ENCODE data around the gene MRPL19. TPM values are rescaled to one million over a fixed set of nuclear protein-coding genes. Genes with fewer than 3 reads are reported as not detected.

MRPL19 gene
- total RNA-seq, 1 experiment from 2014 or later, result 73.0 TPM

DNA sequence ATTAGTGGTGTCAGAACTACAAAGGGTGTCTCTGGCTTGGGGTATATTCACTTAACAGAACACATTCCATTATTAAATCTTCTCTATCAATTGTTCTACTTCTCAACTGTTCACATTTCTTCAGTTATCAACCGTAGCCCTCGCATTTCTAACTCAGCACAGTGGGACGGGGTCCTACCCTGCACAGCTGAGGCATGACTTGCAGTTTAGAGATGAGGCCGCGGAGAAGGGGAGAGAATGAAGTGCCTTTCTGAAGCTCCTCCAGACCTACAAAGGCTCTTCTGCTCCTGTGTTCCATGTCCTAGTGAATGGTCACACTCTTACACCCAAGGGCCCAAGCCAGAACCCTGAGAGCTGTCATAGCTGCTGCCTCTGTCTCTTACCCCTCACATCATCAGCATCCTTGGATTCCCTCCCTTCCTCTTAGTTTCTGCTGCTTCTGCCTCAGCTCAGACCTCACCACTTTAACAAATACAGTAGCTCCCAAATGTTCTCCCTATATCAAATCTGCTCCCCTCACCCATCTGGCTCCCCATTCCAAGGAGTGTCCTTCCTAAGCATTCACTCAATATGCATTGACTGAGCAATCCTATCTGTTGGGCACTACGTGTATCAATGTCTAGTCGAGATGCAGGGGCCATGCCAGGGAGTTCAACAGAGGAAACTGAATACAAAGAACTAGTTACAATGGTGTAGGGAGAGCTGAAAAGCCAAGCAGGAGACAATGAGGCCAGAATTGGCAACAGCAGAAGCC is 34.3 kb upstream of the MRPL19 start:
- no peak overlapping the region for H3K4ac ChIP-seq (ENCODE audit: low read depth, low read length)
- Mint-ChIP-seq H3K4me1 (peaks cover 12 to 21% of the 10 kb centered on the region in 2 experiments), H3K27ac (0 out of 7 replicates have a peak overlapping the region, but pooled peaks of 1 of the 3 experiments have one; percentile 14), H3K9me3 (peaks cover 3 to 5% of the 10 kb centered on the region in 2 experiments; a peak in 3 of 5 replicates), H3K36me3 (ENCODE audit: insufficient read depth in 1 of 3, low read depth in 3 of 3) (no peaks in the 10 kb centered on the region; a peak in 1 of 7 replicates), H3K27me3 (ENCODE audit: low read depth) (peaks cover 30% of the 10 kb centered on the region), H3K4me3 (no peak overlapping the region; a peak in 1 of 5 replicates)
- no peak overlapping the region for H2BK20ac ChIP-seq (ENCODE audit: low read depth, low read length, poor library complexity, severe bottlenecking)
- H3K9ac ChIP-seq (ENCODE audit: extremely low read depth, insufficient read length, low read length), result no peak overlapping the region
- H2BK5ac ChIP-seq (ENCODE audit: insufficient read length, low read length), result no peak overlapping the region
- H3K27ac ChIP-seq (ENCODE audit: insufficient read length, low read depth, low read length), result no peak overlapping the region
- DNase-seq, result no peak
- no peak overlapping the region; the same call in 1 of the 2 replicates for H3K14ac ChIP-seq (ENCODE audit: insufficient read depth, low read length)
- no peaks in the 10 kb centered on the region for H4K20me1 ChIP-seq (ENCODE audit: control insufficient read depth, insufficient read depth, insufficient read length)
- WGBS (ENCODE audit: extremely low coverage, insufficient read length, low lambda C conversion rate), result no CpG with 5 or more reads among the region's 7 CpGs
- no peak for TF ChIP-seq CTCF (conservative IDR thresholded peaks at IDR 0.05)
- H3K79me2 ChIP-seq (ENCODE audit: insufficient read depth, low read length), result no peaks in the 10 kb centered on the region
- H3K9me3 ChIP-seq (ENCODE audit: control insufficient read depth, low read depth, low read length), result no peaks in the 10 kb centered on the region
- H3K23ac ChIP-seq (ENCODE audit: insufficient read length, low read depth, low read length), result no peak overlapping the region
- no peaks in the 10 kb centered on the region for H3K23me2 ChIP-seq (ENCODE audit: insufficient read length, low read depth, low read length, poor library complexity, severe bottlenecking)
- no peak overlapping the region for H4K5ac ChIP-seq (ENCODE audit: insufficient read length, low read depth, low read length)
- no peaks in the 10 kb centered on the region for H3K79me1 ChIP-seq (ENCODE audit: insufficient read depth, low read depth, low read length, poor library complexity, severe bottlenecking)
- H3K27me3 ChIP-seq (ENCODE audit: insufficient read depth, low read length), result no peaks in the 10 kb centered on the region
- H2BK12ac ChIP-seq (ENCODE audit: insufficient read length, low read depth, low read length), result no peak overlapping the region
- H3T11ph ChIP-seq (ENCODE audit: low read length), result no peak overlapping the region
- no peak overlapping the region for H2AFZ ChIP-seq (ENCODE audit: low read length)
- H3K56ac ChIP-seq (ENCODE audit: insufficient read length, low read depth, low read length), result no peak overlapping the region
- no peak overlapping the region for H3K4me2 ChIP-seq (ENCODE audit: insufficient read depth, insufficient read length, low read length)
- no peak overlapping the region for H3K18ac ChIP-seq (ENCODE audit: insufficient read length, low read depth, low read length)
- H2BK15ac ChIP-seq (ENCODE audit: low read depth, low read length), result no peak overlapping the region
- H4K91ac ChIP-seq (ENCODE audit: insufficient read length, low read depth, low read length), result no peak overlapping the region
- H4K8ac ChIP-seq (replicated peaks; ENCODE audit: insufficient read length, low read depth, low read length), result no peak overlapping the region
- H2BK120ac ChIP-seq (ENCODE audit: low read depth, low read length, poor library complexity, severe bottlenecking), result no peak overlapping the region
- no peak overlapping the region for H2AK5ac ChIP-seq (ENCODE audit: insufficient read length, low read length)
- H3K4me1 ChIP-seq (ENCODE audit: insufficient read depth, low read length), result no peaks in the 10 kb centered on the region
